Activated T-cell treated with anti-CD3 and anti-CD28 coated beads for 4 hours (primary cell): Measurements from ENCODE around the gene BLVRB.
"Not testable (repeated sequence)": the region's sequence is repeated elsewhere in the genome, so short reads cannot be mapped to it uniquely, and the experiment has no call there.

Experiments used
- DNase-seq: peaks from one replicate; pipeline ENCODE4 v3.0.0-alpha.2; 2020

BLVRB gene

DNA sequence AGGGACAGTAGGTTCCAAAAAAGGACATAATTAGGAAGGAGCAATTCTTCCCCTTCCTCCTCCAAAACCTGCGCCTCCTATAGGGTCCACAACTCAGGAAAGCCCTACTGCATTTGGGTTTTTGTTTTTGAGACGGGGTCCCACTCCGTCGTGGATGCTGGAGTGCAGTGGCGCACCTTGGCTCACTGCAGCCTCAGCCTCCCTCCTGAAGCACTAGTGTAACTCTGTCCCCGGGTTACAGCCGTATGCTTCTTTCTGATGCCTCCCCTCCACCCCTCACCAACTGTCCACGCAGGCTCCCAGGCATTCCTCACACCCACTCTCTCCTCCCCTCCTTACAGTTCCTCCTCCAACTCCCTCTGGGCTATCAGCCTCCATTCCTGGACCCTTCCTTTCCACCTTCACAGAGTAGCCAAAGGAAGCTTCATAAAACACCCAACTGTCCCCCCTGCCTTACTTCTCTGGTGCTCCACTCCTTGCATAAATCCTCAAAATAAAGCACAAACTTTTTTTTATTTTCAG is 19.2 kb downstream of the BLVRB start:
- no peak for DNase-seq

DNA sequence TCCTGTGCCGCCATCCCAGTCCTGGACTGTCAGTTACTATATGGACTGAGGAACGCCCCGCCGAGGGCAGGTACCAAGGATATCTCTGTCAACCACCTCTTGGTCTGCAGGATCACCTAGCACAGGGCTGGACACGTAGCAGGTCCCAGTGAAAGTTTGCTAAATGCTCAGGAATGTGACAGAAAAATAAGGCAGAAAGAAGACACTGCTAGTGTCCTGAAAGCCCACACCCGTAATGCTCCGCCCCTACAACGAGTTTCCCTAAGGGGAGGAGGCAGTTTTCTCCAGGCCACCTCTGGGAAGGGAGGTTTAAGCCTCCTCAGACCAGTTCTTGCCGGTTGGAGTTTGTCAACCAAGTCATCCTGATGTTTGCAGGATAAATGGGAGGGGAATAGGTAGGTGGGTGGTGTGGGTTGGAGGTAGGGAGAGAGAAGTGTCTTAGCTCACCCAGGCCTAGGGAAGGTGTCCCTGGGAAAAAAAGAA is 19.7 kb downstream of the BLVRB start:
- no peak for DNase-seq

DNA sequence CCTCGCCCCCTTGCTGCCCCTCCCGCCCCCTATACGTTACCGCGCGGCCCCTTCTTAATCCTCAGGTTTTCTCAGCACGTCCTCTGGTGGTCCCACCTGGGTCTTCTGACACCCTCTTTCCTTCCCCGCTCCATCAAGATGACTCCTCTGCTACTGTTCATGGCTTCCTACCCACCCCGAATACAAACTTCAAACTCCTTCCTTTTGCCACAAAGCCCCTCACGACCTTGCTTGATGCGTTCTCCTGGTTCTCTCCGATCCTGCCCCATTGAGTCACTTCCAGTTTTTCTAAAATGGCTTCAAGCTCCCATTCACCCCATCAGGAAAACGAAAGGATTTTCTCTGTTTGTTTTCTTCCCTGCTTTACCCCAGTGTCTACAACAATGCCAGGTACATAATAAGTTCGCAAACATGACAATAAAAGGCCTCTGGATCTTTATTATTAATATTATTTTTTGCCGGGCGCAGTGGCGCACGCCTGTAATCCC is 20.7 kb downstream of the BLVRB start:
- DNase-seq, result no peak

DNA sequence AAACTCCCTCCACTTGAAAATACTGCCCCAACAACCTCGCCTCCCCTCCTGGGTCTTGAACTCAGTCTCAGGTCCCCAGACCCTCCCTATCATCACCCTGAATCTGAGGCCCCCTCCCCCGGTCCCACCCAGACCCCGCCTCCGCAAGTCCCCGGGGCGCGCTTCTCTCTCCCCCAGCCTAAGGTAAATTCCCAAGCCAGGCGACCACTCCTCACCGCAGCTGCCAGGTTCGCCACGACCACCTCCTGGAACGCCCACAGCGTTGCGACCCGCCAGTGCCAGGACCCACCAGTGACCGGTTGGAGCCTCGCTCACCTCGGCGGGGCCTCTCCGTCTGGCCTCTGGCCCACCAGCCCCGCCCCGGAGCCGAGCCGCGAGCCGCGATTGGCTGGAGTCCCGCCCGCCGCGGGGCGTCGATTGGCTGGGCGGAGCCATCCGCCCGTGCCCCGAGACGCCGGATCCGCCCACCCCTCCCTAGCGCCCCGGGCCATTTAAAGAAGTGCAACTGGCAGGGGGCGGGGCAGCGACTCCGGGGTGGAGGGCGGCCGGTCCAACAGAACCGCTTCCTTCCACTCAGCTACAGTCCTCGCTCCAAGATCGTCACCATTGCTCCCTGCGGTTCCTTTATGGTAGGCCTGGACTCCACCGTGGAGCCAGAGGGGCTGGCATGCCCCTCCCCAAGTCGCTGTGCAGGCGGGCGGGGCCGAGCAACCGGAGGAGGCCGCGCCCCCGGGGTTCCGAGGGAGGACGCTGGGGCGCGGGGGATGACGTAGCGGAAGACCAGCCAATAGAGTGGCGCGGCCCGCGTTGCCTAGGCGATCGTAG is 21.3 kb downstream of the BLVRB start, which contains the start of gene SERTAD3:
Gene SERTAD3, minus strand, starts transcription at position 336 of the 825 bp plus-strand sequence. CDS start 2,255 bp downstream, outside the sequence.
- DNase-seq, result peak; percentile 95

DNA sequence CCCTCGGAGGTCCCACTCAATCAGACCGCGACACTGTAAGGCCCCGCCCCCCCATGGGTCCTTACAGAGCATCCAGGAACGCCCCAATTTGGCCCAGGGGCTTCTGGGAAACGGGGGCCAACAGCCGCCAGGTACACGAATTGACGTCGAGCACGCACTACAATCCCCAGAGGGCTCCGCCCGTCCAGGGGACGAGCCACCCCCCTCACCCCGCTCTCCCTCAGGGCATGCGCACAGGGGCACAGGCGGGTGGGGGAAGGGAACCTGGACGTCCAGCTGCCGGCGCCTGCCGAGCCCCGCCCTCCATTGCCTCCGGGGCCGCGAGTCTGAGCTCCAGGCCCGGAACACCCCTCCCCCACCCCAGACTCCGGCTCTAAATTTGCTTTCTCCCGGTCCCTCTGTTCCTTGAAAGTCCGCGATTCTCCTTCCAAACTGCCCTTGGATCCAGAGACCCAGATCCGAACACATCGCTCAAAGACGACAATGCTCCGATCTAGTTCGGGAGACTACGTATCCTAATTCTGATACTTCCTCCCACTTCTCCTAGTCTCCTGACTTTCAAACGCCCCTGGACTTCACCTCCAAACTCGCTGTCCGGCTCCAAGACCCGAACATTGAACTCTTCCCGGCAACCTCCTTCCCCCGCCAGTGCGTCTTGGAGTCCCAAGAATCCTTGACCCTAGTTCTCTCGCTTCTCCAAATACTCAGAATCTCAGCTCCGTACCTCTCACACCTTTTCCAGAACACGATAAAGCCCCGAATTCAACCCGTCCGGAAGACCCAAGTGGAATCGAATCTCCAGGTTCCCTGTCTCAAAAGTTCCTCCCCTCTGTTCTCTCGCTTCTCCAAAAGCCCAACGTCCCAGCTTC is 22.2 kb downstream of the BLVRB start:
- peak; percentile 97 for DNase-seq

DNA sequence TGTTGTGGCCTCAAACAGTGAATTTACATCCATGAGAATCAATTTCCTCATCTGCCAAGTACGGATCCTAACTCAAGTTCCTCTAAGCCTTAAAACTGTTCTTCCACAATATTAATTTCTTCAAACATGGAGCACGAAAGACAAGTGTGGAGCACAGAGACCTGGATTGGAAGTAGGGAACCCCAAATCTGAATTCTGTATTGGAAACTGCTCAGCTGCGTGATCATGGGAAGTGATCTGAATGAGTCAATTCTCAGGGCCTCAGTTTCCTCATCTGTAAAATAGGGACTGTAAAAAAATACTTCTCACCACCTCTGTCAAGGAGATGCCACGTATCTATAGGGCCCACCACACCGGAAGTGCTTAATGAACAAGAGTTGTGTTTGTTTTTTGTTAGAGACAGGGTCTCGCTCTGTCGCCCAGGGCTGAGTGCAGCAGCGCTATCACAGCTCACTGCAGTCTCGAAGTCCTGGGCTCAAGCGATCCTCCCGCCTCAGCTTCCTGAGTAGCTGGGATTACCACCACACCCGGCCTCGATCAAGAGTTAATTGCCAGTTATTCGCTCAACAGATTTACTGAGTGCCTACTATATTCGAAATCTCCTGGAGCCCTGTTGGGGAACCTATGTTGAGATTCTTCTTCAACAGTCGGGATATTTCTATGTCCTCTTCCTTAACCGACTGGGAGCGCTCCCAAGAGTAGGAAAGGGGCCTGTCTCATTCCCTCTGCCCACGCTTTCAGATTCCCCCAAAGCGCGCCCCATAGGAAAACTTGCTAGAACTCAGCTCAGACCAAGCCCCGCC is 23.0 kb downstream of the BLVRB start:
- no peak for DNase-seq

DNA sequence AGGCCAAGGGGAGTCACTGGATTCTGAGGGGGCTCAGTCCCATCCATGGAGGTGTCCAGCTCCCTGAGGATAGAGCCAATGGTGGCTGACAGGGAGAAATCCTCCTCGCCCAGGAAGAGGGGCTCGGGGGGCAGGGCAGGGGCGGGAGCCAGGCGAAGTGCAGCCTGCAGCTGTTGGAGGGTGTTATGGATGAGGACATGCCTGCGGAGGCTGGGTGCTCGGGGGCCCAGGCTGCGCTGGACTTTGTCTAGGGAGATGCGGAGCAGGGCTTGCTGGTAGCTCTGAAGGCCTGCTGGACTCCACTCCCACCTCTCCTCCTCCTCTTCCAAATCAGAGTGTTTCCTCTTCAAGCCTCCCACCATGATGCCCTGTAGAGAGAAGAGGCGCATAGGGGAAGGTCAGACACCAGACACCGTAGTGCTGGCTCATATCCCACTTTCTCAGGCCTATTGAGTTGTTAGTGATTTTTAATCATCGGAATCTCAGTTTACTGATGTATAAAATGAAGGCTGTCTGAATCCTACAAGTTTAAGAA is 23.8 kb downstream of the BLVRB start:
- DNase-seq, result no peak

DNA sequence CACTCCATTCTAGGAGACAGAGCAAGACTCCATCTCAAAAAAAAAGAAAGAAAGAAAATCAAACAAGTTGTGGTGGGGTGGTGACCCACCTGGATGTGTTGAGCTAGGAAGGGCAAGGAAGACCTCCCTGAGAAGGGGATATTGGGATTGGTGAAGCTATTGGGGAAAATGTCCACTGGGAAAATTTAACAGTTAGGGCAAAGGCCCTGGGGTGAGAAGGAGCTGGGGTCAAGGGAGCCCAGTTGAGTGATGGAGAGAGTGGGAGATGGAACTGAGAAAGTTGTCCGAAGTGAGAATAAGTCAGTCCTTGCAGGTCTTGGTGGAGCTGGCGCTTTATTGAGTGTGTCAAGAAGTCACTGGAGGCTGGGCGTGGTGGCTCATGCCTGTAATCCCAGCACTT is 27.3 kb downstream of the BLVRB start:
- no peak for DNase-seq

DNA sequence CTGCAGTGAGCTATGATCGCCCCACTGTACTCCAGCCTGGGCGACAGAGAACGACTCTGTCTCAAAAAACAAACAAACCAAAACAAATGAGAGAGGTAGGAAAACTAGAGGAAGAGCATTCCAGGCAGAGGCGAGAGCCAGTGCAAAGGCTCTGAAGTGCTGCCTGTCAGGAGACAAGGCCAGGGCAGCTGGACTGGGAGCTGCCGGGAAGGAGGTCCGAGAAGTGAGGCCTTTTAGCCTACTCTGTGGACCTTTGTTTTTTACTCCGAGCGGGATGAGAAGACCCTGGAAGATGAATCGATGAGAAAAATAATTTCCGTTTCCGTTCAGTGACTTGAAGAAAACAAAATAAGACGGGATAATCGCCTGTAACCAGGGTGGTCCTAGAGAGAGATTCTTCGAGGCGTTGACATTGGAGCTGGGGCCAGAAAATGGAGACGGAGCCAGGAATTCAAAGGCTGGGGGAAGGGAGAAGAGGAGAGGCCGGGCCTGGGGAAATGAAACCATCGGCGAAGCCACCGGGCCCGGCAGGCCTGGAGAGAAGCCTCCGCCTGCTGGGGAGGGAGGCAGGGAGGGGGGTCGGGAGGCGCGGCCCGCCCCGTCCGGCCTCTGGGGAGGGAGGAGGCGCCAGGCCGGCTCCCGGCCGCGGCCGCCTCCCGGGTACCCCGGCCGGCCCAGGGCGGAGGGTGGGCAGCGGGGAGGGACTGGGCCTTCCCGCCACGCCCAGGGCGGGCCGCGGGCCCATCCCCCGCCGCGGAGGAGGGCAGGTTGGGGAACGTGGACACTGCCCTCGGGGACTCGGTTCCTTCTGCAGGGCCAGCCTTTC is 31.9 kb downstream of the BLVRB start:
- DNase-seq, result peak; percentile 31

DNA sequence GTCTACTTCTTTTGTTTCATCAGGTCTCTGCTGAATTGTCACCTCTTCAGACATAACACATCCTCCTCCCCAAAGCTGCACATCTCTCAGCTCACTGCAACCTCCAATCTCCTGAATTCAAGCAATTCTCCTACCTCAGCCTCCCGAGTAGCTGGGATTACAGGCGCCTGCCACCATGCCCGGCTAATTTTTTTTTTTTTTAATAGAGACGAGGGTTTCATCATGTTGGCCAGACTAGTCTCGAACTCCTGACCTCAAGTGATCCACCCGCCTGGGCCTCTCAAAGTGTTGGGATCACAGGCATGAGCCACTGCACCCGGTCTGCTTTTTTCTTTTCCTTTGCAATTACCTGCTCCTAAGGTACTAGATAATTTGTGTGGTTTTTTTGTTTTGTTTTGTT is 32.8 kb downstream of the BLVRB start:
- DNase-seq, result not testable (repeated sequence)

DNA sequence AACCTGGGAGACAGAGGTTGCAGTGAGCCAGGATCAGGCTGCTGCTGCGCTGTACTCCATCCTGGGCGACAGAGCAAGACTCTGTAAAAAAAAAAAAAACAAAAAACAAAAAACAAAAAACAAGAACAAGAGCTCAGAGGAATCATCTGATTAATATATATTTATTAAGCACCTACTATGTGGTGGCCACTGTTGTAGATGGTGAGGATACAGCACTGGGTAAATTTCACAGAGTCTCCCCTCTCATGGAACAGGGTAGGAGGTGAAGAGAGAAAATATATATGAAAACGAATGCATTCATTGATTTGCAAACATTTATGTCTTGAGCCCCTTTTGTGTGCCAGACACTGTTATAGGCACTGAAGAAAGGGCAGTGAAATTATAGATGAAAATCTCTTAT is 33.8 kb downstream of the BLVRB start:
- DNase-seq, result no peak

DNA sequence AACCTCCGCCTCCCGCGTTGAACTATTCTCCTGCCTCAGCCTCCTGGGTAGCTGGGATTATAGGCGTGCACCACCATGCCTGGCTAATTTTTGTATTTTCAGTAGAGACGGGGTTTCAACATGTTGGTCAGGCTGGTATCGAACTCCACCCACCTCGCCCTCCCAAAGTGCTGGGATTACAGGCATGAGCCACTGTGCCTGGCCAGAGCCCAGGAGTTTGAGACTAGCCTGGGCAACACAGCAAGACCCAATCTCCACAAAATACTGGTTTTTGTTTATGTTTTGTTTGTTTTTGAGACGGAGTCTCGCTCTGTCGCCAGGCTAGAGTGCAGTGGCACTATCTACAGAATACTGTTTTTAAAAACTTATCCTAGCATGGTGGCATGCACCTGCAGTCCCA is 35.3 kb downstream of the BLVRB start:
- DNase-seq, result not testable (repeated sequence)

DNA sequence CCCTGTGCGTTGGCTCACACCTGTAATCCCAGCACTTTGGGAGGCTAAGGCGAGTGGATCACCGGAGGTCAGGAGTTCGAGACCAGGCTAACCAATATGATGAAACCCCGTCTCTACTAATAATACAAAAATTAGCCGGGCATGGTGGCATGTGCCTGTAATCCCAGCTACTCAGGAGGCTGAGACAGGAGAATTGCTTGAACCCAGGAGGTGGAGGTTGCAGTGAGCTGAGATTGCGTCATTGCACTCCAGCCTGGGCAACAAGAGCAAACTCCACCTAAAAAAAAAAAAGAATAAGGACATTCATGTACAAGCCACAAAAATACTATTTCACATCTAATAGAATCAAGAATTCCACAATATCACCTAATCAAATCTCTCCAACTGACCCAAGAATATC is 37.3 kb downstream of the BLVRB start:
- DNase-seq, result not testable (repeated sequence)

DNA sequence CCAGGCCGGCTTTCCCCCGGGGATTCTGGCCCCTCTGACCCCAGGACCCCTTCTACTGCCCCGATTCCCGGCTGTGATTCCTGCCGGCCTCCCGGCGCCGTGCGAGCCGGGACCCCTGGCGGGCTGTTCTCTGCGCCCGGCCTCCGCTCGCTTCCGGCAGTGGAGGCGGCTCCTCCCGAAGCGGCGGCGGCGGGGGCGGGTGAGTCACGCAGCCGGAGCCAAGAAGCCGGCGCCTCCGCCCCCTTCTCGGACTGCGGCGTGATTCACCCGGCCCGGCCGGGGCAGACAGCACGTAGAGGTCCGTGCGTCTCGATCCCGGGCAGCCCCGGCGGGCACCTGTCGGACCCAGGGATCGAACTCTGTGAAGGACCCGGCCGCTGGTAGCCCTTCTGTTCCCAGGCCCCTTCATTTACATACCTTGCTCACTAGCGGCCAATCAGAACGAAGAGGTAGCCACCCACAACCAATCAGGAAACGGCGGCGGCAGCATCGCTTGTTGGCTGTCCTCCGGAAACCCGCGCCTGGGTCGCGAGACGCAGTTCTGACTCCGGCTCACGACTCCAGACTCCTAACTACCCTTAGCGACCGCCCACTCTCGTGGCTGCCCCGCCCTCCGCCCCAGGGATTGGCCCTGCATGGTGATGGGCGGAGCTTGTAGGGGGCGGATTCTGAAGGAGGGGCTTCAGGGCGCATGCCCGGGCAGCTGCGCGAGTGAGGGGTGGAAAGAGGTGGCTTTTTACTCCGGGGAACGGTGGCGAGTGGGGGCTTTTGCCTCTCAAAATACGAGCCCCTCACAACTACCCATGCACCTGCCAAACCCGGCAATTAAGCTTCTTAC is 39.9 kb downstream of the BLVRB start, which contains the start of gene SERTAD1:
Gene SERTAD1, minus strand, starts transcription at position 543 of the 838 bp plus-strand sequence. CDS start 2,446 bp downstream, outside the sequence.
- peak; percentile 100 for DNase-seq

DNA sequence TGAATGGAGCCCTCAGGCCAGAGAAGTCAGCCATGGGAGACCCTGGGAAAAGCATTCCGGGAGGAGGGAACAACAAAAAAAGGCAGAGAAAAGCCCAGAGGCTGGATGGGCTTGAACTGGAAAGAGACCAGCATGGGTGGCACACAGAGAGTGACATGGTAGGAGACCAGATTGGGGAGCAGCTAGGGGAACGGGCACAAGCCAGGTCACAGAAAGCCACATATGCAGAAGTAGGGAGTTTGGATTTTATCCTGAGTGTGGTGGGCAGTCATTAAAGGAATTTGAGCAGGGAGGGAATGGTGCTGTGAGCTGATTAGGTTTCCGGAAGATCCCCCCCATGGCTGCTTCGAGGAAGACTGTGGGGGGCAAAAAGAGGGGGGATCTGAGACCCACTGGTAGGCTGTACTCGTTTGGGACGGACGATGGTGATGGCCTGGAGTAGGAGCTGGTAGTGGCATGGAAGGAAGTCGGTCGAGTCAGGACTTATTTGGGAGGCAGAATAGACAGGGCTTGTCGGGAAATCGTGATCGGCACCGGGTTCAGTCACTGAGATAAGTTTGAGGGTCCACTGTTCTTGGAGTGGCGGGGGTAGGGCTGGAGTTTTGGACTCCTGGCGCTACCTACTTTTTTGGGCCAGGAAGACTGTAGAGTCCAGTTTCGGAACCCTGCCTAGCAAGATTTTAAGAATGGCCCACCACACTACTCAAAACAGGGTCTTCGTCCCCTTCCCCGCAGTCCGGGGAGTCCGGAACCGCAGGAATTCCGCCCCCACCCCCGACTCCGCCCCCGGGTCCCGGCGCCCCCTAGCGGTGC is 40.7 kb downstream of the BLVRB start:
- DNase-seq, result no peak

DNA sequence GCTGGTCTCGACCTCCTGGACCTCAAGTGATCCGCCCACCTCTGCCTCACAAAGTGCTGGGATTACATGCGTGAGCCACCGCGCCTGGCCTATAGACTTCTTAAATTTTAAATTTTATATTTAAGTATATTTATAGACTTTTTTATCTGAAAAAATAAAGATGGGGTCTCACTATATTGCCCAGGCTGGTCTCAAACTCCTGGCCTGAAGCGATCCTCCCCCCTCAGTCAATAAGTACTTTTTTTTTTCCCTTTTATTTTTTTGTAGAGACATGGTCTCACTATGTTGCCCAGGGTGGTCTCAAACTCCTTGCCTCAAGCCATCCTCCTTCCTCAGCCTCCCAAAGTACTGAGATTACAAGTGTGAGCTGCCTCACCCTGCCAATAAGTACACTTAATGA is 41.6 kb downstream of the BLVRB start:
- no peak for DNase-seq

DNA sequence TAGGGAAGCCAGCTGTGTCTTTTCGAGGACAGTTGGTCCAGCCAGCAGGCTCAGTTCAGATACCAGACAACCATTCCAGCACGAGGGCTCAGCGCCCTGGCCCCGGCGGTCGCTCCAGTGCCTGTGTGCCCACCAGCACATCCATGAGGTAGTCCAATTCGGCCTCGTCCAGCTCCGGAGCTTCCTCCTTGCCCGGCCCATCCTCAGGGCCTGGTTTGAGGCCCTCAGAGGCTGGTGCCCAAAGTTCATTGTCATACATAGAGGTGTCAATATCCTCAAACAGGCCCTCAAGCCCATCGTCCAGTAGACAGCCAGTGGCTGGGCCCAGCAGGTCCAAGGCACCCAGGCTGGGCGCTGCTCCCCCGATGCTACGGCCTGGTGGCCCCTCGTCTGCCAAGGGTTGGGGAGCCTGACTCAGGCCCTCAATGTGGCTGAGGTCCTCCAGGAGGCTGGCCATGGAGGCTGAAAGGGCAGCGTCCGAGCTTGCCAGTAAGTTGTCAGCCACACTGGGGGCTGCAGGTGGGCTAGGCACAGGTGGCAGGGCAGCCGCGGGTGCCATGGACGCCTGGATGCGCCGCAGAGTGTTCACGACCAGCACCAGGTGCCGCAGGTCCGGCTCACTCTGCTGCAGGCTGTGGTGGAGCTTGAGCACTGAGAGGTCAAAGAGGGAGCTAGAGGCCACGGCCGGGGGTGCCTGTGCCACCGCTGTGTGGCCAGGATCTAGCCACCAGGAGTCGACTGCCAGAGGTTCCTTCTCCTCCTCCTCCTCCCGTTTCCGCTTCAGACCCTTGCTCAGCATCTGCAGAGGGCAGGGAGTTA is 42.6 kb downstream of the BLVRB start:
- no peak for DNase-seq
